ENCODE data around the gene SMAP1.

DNA sequence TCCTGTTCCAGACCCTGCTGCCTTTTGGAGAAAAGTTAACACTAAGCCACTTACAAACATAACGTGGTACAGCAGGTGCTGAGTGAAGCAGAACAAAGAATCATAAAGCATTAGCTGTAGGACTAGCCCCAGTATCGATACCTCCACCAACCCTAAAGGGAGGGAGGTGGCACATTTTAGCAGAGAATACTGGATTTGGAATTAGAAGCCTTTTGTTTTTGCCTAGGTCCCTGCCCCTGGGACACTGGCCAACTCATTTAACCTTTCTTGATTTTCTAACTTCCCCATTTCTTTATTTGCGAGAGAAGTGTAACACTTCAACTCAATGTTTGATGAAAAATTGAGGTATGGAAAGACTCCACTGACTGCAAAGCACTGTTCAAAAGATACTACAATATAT lies 195.7 kb downstream of the SMAP1 start:
- TF ChIP-seq EZH2 (IDR thresholded peaks at IDR 0.05; ENCODE audit: low read depth, unreplicated experiment) (no peak), CREB1 (CRISPR knock-in tag; IDR thresholded peaks at IDR 0.05; ENCODE audit: low read depth) (no peak)
- TF ChIP-seq, protein P1, sequence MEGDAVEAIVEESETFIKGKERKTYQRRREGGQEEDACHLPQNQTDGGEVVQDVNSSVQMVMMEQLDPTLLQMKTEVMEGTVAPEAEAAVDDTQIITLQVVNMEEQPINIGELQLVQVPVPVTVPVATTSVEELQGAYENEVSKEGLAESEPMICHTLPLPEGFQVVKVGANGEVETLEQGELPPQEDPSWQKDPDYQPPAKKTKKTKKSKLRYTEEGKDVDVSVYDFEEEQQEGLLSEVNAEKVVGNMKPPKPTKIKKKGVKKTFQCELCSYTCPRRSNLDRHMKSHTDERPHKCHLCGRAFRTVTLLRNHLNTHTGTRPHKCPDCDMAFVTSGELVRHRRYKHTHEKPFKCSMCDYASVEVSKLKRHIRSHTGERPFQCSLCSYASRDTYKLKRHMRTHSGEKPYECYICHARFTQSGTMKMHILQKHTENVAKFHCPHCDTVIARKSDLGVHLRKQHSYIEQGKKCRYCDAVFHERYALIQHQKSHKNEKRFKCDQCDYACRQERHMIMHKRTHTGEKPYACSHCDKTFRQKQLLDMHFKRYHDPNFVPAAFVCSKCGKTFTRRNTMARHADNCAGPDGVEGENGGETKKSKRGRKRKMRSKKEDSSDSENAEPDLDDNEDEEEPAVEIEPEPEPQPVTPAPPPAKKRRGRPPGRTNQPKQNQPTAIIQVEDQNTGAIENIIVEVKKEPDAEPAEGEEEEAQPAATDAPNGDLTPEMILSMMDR (conservative IDR thresholded peaks at IDR 0.05; ENCODE audit: low read depth in 2 of 2), result no peak
